Measurements from ENCODE around the gene ERP27. TPM values are rescaled to one million over a fixed set of nuclear protein-coding genes. Genes with fewer than 3 reads are reported as not detected.

Gene ERP27
- total and polyA plus RNA-seq, 2 donors (not counting 3 experiments of a cell fraction or from before 2014, with no cell fraction given): 0.70 to 0.88 TPM

DNA sequence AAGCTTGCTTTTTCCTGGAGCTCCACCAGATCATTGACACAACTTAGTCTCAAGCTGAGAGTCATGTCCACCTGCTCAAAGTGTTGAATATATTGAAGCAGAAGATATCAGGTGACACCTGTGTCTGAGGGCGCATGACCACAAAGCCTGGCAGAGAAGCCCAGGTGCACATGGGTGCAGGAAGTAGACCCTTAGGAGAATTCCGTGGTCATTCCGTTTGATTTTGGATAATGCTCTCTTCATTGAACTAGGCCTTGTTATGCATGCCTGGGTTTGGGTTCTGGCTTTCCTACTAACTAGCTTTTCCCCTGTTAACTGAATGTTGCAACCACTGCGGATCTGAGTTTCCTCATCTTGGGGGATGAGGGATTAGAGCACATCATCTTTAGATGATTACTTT is 15.9 kb upstream of the ERP27 start:
- dilution Hi-C loops (cut with MboI; ENCODE audit: extremely low pct_ligation_motif_present, low sequenced_read_pairs): loop anchor here (10.0 kb wide), 1 partner anchor 119 kb away; no protein-coding TSS in a partner anchor
- intact Hi-C loops (cut with micrococcal nuclease): loop anchor here (10.0 kb wide), 1 partner anchor 699 kb away; no protein-coding TSS in a partner anchor
- no peaks in the 10 kb centered on the region for H4K20me1 ChIP-seq (replicated peaks; ENCODE audit: control insufficient read depth, extremely low read depth, insufficient read depth, low read length)
- ChIA-PET POLR2A (no interaction called here), CTCF (interaction anchor here (0.8 kb wide), 1 partner anchor 69 kb away, joined by 3 read pairs; the partner anchor contains the start of gene MGP)
- no TSS peak for BruUV-seq (replicated peaks)
- H3K79me2 ChIP-seq (ENCODE audit: control insufficient read depth, insufficient read depth, low read length): peaks cover 90% of the 10 kb centered on the region
- no peak for FAIRE-seq
- peaks cover 77% of the 10 kb centered on the region for H3K4me1 ChIP-seq (ENCODE audit: control insufficient read depth, extremely low read depth, insufficient read depth, low read length)
- H3K27me3 ChIP-seq (ENCODE audit: control insufficient read depth in 2 of 2, insufficient read depth in 2 of 2, low read length in 2 of 2): no peaks in the 10 kb centered on the region
- no peak for DNase-seq (ENCODE audit: low read depth, low spot score)
- no peak overlapping the region for H3K4me2 ChIP-seq (ENCODE audit: insufficient read depth, low read length)
- H2AFZ ChIP-seq (ENCODE audit: low read depth, low read length): no peak overlapping the region
- no peak overlapping the region for H3K9ac ChIP-seq (replicated peaks; ENCODE audit: extremely low read depth, insufficient read depth, low read length)
- TF ChIP-seq MYC (IDR thresholded peaks at IDR 0.05; ENCODE audit: low read depth, low read length) (no peak), JUN (IDR thresholded peaks at IDR 0.05; ENCODE audit: borderline replicate concordance, insufficient read depth, insufficient read length, low read depth) (no peak), GATA2 (IDR thresholded peaks at IDR 0.05; ENCODE audit: insufficient read depth, insufficient read length, low read depth, low read length) (no peak), EZH2 (IDR thresholded peaks at IDR 0.05; ENCODE audit: borderline replicate concordance, low read depth, low read length, severe bottlenecking) (no peak), POLR2A (IDR thresholded peaks at IDR 0.05; ENCODE audit: low read depth, low read length) (no peak), POLR2AphosphoS5 (IDR thresholded peaks at IDR 0.05; ENCODE audit: insufficient read depth, low read depth, low read length) (no peak), FOS (IDR thresholded peaks at IDR 0.05; ENCODE audit: borderline replicate concordance, insufficient read depth, low read length) (no peak)
- TF ChIP-seq, protein P1, sequence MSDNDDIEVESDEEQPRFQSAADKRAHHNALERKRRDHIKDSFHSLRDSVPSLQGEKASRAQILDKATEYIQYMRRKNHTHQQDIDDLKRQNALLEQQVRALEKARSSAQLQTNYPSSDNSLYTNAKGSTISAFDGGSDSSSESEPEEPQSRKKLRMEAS (IDR thresholded peaks at IDR 0.05; ENCODE audit: insufficient read depth, insufficient read length): no peak
- TF ChIP-seq, protein P2, sequence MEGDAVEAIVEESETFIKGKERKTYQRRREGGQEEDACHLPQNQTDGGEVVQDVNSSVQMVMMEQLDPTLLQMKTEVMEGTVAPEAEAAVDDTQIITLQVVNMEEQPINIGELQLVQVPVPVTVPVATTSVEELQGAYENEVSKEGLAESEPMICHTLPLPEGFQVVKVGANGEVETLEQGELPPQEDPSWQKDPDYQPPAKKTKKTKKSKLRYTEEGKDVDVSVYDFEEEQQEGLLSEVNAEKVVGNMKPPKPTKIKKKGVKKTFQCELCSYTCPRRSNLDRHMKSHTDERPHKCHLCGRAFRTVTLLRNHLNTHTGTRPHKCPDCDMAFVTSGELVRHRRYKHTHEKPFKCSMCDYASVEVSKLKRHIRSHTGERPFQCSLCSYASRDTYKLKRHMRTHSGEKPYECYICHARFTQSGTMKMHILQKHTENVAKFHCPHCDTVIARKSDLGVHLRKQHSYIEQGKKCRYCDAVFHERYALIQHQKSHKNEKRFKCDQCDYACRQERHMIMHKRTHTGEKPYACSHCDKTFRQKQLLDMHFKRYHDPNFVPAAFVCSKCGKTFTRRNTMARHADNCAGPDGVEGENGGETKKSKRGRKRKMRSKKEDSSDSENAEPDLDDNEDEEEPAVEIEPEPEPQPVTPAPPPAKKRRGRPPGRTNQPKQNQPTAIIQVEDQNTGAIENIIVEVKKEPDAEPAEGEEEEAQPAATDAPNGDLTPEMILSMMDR (IDR thresholded peaks at IDR 0.05; ENCODE audit: extremely low read depth in 1 of 2, insufficient read depth in 1 of 2, low read depth in 1 of 2, low read length in 2 of 2): no peak
- H3K4me3 ChIP-seq (replicated peaks in 1 of 3; ENCODE audit: insufficient read depth in 1 of 3, low read depth in 1 of 3, low read length in 3 of 3): no peak overlapping the region
- peaks cover 10 to 12% of the 10 kb centered on the region in 2 experiments for H3K36me3 ChIP-seq (ENCODE audit: control insufficient read depth in 2 of 2, extremely low read depth in 1 of 2, insufficient read depth in 2 of 2, low read length in 2 of 2)
- H3K27ac ChIP-seq (ENCODE audit: insufficient read depth, low read depth, low read length): peak overlapping the region; percentile 5
- H3K9me1 ChIP-seq (replicated peaks; ENCODE audit: control insufficient read depth, extremely low read depth, insufficient read depth, low read length): no peaks in the 10 kb centered on the region
- no peaks in the 10 kb centered on the region for H3K9me3 ChIP-seq (replicated peaks; ENCODE audit: control insufficient read depth, insufficient read depth, low read length)
